Lung (tissue), 12 donors: ENCODE results near the gene COG1. TPM values are rescaled to one million over a fixed set of nuclear protein-coding genes. Genes with fewer than 3 reads are reported as not detected.

Experiments
- ATAC-seq: fragments of 200-7000 bp; cut with Tn5 transposase; one replicate; pipeline ENCODE4 v1.9.1; 2020; ENCODE audit warnings: moderate number of reproducible peaks; ENCODE audit not compliant: insufficient read depth, low FRiP score
- DNase-seq, 3 donors: peaks; one replicate each; pipeline ENCODE4 v3.0.0-alpha.2; 2013 to 2017
- H3K27ac ChIP-seq, 2 donors: one replicate each; pipeline ENCODE4 v1.5.1; 2013; ENCODE audit warnings: mild to moderate bottlenecking in 2 of 2, moderate library complexity in 2 of 2, control low read depth in 1 of 2, inconsistent platforms in 1 of 2, low read depth in 1 of 2, low read length in 1 of 2
- H3K27me3 ChIP-seq, 3 donors: one replicate each; pipeline ENCODE4 v1.5.1; 2013; ENCODE audit warnings: low read length in 2 of 3; ENCODE audit not compliant: control insufficient read depth in 3 of 3, insufficient read depth in 3 of 3
- H3K36me3 ChIP-seq, 4 donors: one replicate each; pipeline ENCODE4 v1.5.1; 2013; ENCODE audit warnings: low read length in 4 of 4, mild to moderate bottlenecking in 1 of 4, moderate library complexity in 1 of 4; ENCODE audit not compliant: control insufficient read depth in 4 of 4, insufficient read depth in 4 of 4
- H3K4me1 ChIP-seq, 5 donors: one replicate each; pipeline ENCODE4 v1.5.1; 2013; ENCODE audit warnings: low read length in 5 of 5, mild to moderate bottlenecking in 2 of 5, moderate library complexity in 1 of 5; ENCODE audit not compliant: control insufficient read depth in 5 of 5, insufficient read depth in 5 of 5
- H3K4me3 ChIP-seq: one replicate; pipeline ENCODE4 v1.5.1; 2013; ENCODE audit warnings: mild to moderate bottlenecking, control low read depth, moderate library complexity
- H3K9ac ChIP-seq, 2 donors: one replicate each; pipeline ENCODE4 v1.5.1; 2013; ENCODE audit warnings: low read length in 2 of 2, control low read depth in 1 of 2; ENCODE audit not compliant: insufficient read depth in 1 of 2
- H3K9me3 ChIP-seq, 4 donors: one replicate each; pipeline ENCODE4 v1.5.1; 2013; ENCODE audit warnings: low read length in 3 of 4, mild to moderate bottlenecking in 1 of 4, moderate library complexity in 1 of 4; ENCODE audit not compliant: control insufficient read depth in 4 of 4, insufficient read depth in 3 of 4
- CTCF ChIP-seq: IDR thresholded peaks from 2 replicates; pipeline ENCODE4 v1.5.1; 2012; ENCODE audit warnings: mild to moderate bottlenecking; ENCODE audit errors: control extremely low read depth, extremely low read depth
- WGBS, 2 donors: extraction: QIAGEN DNeasy Blood & Tissue Kit; methylation state at CpG; one replicate each; pipeline ENCODE4 v1.1.7; 2013; 5-methylcytosine and 5-hydroxymethylcytosine counted together
- polyA plus RNA-seq, 2 donors: library from polyadenylated mRNA; stranded (reverse); fragments of 200-250 nt; gene quantifications; one replicate each; pipeline ENCODE4 v1.2.1, GENCODE V29; 2013
- total RNA-seq, 2 donors: library from RNA; depleted of rRNA in 1 of 2; stranded (reverse); fragments of >200 nt in 1 of 2; gene quantifications; one replicate each; pipeline ENCODE4 v1.2.1, GENCODE V29; 2014 to 2021
- donor health status: control.
- donor health status: control.
- donor health status: Bipolar disorder and iron deficiency.
- donor health status: healthy.
- donor health status: DM: yes; HTN: yes; CAD: no.

Gene COG1
- total and polyA plus RNA-seq, 4 donors, result 13.3 to 41.2 (median 21.1) TPM

DNA sequence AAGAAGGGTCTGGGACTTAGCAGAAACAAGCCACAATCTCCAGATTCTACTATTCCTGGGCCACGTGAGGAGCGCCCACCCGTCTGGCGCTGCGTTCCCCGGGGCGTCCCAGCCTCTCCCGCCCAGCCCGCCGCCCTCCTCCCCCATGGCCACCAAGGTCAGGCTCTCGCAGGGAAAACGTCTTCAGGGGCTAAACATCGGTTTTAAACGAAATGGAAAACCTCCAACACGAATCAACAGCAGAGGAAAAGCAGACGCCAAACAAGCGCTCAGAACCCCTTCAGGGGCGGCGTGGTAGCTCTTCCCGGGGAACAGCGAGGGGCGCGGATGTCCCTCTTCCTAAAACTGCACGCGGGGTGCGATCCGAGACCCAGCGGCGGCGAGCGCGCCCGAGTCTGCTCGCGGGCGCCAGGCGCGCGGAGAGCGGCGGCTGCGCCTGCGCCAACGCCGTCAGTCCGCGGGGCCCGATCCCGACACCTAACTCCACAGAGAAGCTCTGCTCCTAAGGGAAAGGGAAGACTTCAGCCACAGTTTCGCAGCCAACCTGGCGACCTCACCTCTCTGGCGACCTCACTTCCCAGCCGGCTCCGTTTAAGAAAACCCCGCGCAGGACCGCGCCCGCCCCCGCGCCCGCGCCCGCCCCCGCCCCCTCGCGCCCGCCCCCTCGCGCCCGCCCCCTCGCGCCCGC, 505 bp upstream of the COG1 start:
- WGBS, 2 donors, result 0 to 1% methylated on average over 51 to 72 of the region's 74 CpGs

DNA sequence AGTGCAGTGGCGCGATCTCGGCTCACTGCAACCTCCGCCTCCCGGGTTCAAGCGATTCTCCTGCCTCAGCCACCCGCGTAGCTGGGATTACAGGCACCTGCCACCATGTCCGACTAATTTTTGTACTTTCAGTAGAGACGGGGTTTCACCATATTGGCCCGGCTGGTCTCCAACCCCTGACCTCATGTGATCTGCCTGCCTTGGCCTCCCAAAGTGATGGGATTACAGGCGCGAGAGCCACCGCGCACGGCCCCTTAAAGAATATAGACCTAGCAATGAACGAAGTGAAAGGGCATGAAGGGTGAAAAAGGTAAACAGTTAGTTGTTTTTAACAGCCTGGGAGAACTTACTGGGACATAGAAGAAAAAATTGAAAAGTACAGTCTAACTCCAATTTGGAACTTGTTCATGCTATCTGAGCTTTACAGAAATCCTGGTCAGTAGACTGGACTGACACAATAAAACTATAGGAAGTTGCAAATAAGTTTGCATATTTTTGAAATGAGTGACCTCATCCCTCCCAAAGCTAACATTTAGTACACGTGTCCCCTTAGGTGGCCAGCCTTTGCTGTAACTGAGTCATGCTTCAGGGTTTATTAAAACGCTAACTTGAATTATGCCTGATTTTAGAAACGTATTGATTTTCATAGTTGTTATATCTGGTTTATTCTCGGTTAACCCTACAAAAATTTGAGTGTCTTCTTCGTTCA, 1.8 kb downstream of the COG1 start:
- no peak overlapping the region for H3K27ac ChIP-seq
- no peak for ATAC-seq
- no peak overlapping the region for H3K9ac ChIP-seq
- no peak overlapping the region for H3K4me3 ChIP-seq
- peaks cover 0 to 8% (median 3%) of the 10 kb centered on the region in 5 donors for H3K4me1 ChIP-seq
- no peak for TF ChIP-seq CTCF
- no peaks in the 10 kb centered on the region for H3K27me3 ChIP-seq
- H3K36me3 ChIP-seq, result peaks cover 5 to 25% (median 22%) of the 10 kb centered on the region in 4 donors
- 89 to 94% methylated on average over 19 to 22 of the region's 22 CpGs for WGBS, 2 donors
- no peaks in the 10 kb centered on the region for H3K9me3 ChIP-seq
- DNase-seq, result no peak

More for the DNA sequence above, 505 bp upstream of the COG1 start:
- peak overlapping the region; percentile 89 to 93 for H3K27ac ChIP-seq
- peaks cover 0 to 8% (median 3%) of the 10 kb centered on the region in 5 donors for H3K4me1 ChIP-seq
- H3K36me3 ChIP-seq, result peaks cover 2 to 10% (median 8%) of the 10 kb centered on the region in 4 donors
- H3K4me3 ChIP-seq, result peak overlapping the region; percentile 69
- peak overlapping the region in 1 of 2 donors; percentile 77 for H3K9ac ChIP-seq
- no peak for TF ChIP-seq CTCF
- DNase-seq, result peak; percentile 77 to 79 (median 78)
- peak; percentile 75 for ATAC-seq
- H3K9me3 ChIP-seq, result no peaks in the 10 kb centered on the region
- H3K27me3 ChIP-seq, result no peaks in the 10 kb centered on the region

DNA sequence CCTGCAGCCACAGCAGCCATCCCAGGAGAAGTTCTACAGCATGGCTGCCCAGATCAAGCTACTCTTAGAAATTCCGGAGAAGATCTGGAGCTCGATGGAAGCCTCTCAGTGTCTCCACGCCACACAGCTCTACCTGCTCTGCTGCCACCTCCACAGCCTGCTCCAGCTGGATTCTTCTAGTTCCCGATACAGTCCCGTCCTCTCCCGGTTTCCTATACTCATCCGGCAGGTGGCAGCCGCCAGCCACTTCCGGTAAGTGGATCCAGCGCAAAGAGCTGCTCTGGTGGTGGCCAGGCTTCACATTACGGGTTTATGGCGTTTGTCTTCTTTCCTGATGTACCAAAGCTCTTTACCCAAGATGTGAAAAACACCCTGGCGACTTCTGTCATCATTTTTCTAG, 3.6 kb downstream of the COG1 start:
- H3K36me3 ChIP-seq, result peaks cover 18 to 43% (median 35%) of the 10 kb centered on the region in 4 donors
- no peaks in the 10 kb centered on the region for H3K9me3 ChIP-seq
- peaks cover 0 to 8% (median 3%) of the 10 kb centered on the region in 5 donors for H3K4me1 ChIP-seq
- DNase-seq (peak; percentile 38 to 72 (median 48)), ATAC-seq (no peak)
- no peak overlapping the region for H3K9ac ChIP-seq
- H3K4me3 ChIP-seq, result no peak overlapping the region
- no peak for TF ChIP-seq CTCF
- no peak overlapping the region for H3K27ac ChIP-seq
- 73 to 81% methylated on average over 13 of the region's 13 CpGs for WGBS, 2 donors
- H3K27me3 ChIP-seq, result no peaks in the 10 kb centered on the region
